ENCODE data around the gene PHLDA3. TPM values are rescaled to one million over a fixed set of nuclear protein-coding genes. Genes with fewer than 3 reads are reported as not detected.

PHLDA3 gene
- total RNA-seq, 6 experiments from 2014 or later = 1.0 to 10.9 (median 2.7) TPM

- ATAC-seq = no peak
- peak in 1 of 3 donors; percentile 46 for DNase-seq
- 71% methylated on average over 6 of the region's 12 CpGs for WGBS (ENCODE audit: insufficient coverage, low coverage, low lambda C conversion rate, missing lambda C conversion rate)
- no peak overlapping the region for H3K27ac ChIP-seq
- TF ChIP-seq POLR2A (IDR thresholded peaks at IDR 0.05) = no peak
- TF ChIP-seq, protein P1, sequence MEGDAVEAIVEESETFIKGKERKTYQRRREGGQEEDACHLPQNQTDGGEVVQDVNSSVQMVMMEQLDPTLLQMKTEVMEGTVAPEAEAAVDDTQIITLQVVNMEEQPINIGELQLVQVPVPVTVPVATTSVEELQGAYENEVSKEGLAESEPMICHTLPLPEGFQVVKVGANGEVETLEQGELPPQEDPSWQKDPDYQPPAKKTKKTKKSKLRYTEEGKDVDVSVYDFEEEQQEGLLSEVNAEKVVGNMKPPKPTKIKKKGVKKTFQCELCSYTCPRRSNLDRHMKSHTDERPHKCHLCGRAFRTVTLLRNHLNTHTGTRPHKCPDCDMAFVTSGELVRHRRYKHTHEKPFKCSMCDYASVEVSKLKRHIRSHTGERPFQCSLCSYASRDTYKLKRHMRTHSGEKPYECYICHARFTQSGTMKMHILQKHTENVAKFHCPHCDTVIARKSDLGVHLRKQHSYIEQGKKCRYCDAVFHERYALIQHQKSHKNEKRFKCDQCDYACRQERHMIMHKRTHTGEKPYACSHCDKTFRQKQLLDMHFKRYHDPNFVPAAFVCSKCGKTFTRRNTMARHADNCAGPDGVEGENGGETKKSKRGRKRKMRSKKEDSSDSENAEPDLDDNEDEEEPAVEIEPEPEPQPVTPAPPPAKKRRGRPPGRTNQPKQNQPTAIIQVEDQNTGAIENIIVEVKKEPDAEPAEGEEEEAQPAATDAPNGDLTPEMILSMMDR (IDR thresholded peaks at IDR 0.05) = no peak
- no peaks in the 10 kb centered on the region for H3K9me3 ChIP-seq
- no peaks in the 10 kb centered on the region for H3K4me1 ChIP-seq
- no peaks in the 10 kb centered on the region for H3K27me3 ChIP-seq
- intact Hi-C loops (cut with DNase I) = no loop called here
- no peak overlapping the region for H3K4me3 ChIP-seq
- H3K36me3 ChIP-seq = no peaks in the 10 kb centered on the region
These were observed 49.0 kb downstream of the PHLDA3 start for GRCh38 chr1:201419746-201420607.

DNA sequence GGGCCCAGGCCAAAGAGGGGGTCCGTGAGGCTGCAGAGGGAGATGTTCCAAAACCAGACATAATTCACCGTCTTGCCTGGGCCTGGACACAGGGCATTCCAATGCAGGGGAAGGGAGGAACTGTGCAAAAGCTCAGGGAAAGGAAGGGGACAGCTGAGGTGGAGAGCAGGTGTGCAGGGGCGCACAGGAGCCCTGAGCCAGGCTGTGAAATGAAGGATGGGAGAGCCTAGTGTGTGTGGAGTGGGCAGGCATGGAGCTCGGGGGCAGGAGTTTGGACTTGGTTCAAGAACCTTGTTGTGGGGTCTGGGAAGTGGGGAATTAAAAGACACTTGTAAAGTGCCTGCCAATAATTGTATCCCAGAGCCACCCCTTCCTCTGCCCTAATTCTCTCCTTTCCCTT, 49.7 kb downstream of the PHLDA3 start:
- TF ChIP-seq, protein P1 (IDR thresholded peaks at IDR 0.05) = no peak
- TF ChIP-seq POLR2A (IDR thresholded peaks at IDR 0.05) = no peak
- H3K27ac ChIP-seq = no peak overlapping the region
- H3K4me1 ChIP-seq = no peaks in the 10 kb centered on the region
- intact Hi-C loops (cut with DNase I) = no loop called here
- H3K9me3 ChIP-seq = no peaks in the 10 kb centered on the region
- no peaks in the 10 kb centered on the region for H3K36me3 ChIP-seq
- DNase-seq = peak in 1 of 3 donors; percentile 15
- 80% methylated on average over 3 of the region's 4 CpGs for WGBS (ENCODE audit: insufficient coverage, low coverage, low lambda C conversion rate, missing lambda C conversion rate)
- no peaks in the 10 kb centered on the region for H3K27me3 ChIP-seq
- no peak for ATAC-seq
- no peak overlapping the region for H3K4me3 ChIP-seq

DNA sequence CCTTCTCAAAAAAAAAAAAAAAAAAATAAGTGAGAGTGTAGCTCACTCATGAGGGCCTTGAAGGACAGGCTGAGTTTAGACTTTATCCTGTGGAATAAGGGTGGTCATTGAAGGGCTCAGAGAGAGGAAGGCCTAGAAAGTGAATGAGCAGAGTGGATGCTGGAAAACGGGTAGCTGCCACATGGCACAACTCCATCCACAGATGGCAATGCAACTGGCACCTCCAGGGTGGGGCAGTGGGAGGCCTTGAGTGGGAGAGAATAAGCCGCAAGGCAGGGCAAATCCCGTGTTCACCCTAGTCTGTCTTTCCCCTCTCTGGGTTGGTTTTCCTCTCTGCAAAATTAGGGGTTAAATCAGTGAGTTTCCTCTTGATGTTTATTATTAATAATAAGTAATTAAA, 50.5 kb downstream of the PHLDA3 start:
- WGBS (ENCODE audit: insufficient coverage, low coverage, low lambda C conversion rate, missing lambda C conversion rate) = 71% methylated on average over 1 of the region's 3 CpGs
- ATAC-seq (no peak), DNase-seq (peak in 1 of 3 donors; percentile 17)
- no peak overlapping the region for H3K4me3 ChIP-seq
- intact Hi-C loops (cut with DNase I) = no loop called here
- H3K4me1 ChIP-seq = no peaks in the 10 kb centered on the region
- no peaks in the 10 kb centered on the region for H3K27me3 ChIP-seq
- H3K9me3 ChIP-seq = no peaks in the 10 kb centered on the region
- H3K27ac ChIP-seq = no peak overlapping the region
- no peaks in the 10 kb centered on the region for H3K36me3 ChIP-seq
- no peak for TF ChIP-seq POLR2A (IDR thresholded peaks at IDR 0.05)
- TF ChIP-seq, protein P1 (IDR thresholded peaks at IDR 0.05) = no peak

Other genes with a start within 250 kb of the PHLDA3 start
- not detected for gene PKP1, start 185.7 kb downstream of the PHLDA3 start, total RNA-seq
- 1 to 10 TPM in 1 of 6 experiments, under 1 TPM in 2, not detected in 3; 0.18 to 1.1 (median 0.24) TPM for gene TNNT2, start 91.5 kb downstream of the PHLDA3 start, total RNA-seq
- gene LAD1, start 69.9 kb downstream of the PHLDA3 start, total RNA-seq = 10 to 100 TPM; 12.2 to 26.7 (median 19.4) TPM
- 1 to 10 TPM in 1 of 6 experiments, under 1 TPM in 2, not detected in 3; 0.26 to 2.0 (median 0.37) TPM for gene TNNI1, start 47.5 kb downstream of the PHLDA3 start, total RNA-seq
- 100 to 1,000 TPM in 2 of 6 experiments, 10 to 100 TPM in 4; 54.9 to 158 (median 87.0) TPM for gene CSRP1, start 37.9 kb upstream of the PHLDA3 start, total RNA-seq
- gene NAV1, start 69.9 kb upstream of the PHLDA3 start, total RNA-seq = 1 to 10 TPM; 2.1 to 7.4 (median 3.7) TPM